ENCODE results near the gene BMPR1A. TPM values are rescaled to one million over a fixed set of nuclear protein-coding genes. Genes with fewer than 3 reads are reported as not detected.
"Not testable (repeated sequence)": the region's sequence is repeated elsewhere in the genome, so short reads cannot be mapped to it uniquely, and the experiment has no call there.

The BMPR1A gene
- total and polyA plus RNA-seq, 2 of the 4 experiments (the other 2 are of a cell fraction): 15.9 to 93.7 TPM

GRCh38 chr10:86932674-86933073 lies 176.3 kb downstream of the BMPR1A start:
- POLR2A ChIA-PET (ENCODE audit: unreplicated experiment): no interaction called here
- no TSS peak for BruUV-seq (replicated peaks)

GRCh38 chr10:86934162-86934711 lies 177.8 kb downstream of the BMPR1A start:
- H4K20me1 ChIP-seq (ENCODE audit: insufficient read depth, low read length); H2AK5ac ChIP-seq (ENCODE audit: low read depth, low read length); POLR2A ChIA-PET (ENCODE audit: unreplicated experiment); H3K36me3 ChIP-seq (ENCODE audit: control insufficient read depth, insufficient read depth, low read length); ATAC-seq (ENCODE audit: low read depth); H3K4me3 ChIP-seq (ENCODE audit: insufficient read depth, low read depth, low read length); H3K4me2 ChIP-seq (ENCODE audit: low read depth, low read length); BruUV-seq (replicated peaks); H3K27me3 ChIP-seq (ENCODE audit: control insufficient read depth, insufficient read depth, low read length); H4K91ac ChIP-seq (ENCODE audit: insufficient read depth, low read depth, low read length); H4K5ac ChIP-seq (ENCODE audit: low read depth, low read length); DNase-seq; H3K9me3 ChIP-seq (ENCODE audit: control insufficient read depth, insufficient read depth, low read length); H3K4ac ChIP-seq (ENCODE audit: low read depth, low read length); H3K79me1 ChIP-seq (ENCODE audit: low read depth in 1 of 2, low read length in 2 of 2); H3K4me1 ChIP-seq (ENCODE audit: control insufficient read depth, insufficient read depth, low read length); intact Hi-C loops (cut with micrococcal nuclease); H3K9ac ChIP-seq (ENCODE audit: low read depth, low read length); H3K23ac ChIP-seq (ENCODE audit: low read depth, low read length); CTCF ChIA-PET; H4K8ac ChIP-seq (ENCODE audit: low read depth in 2 of 2, low read length in 2 of 2); H2AK9ac ChIP-seq (replicated peaks; ENCODE audit: low read depth, low read length, poor library complexity); H2BK5ac ChIP-seq (ENCODE audit: low read depth, low read length, poor library complexity, severe bottlenecking); H3K18ac ChIP-seq (ENCODE audit: low read depth, low read length); H2BK15ac ChIP-seq (ENCODE audit: low read depth, low read length); H2BK20ac ChIP-seq (ENCODE audit: low read depth, low read length); H2BK120ac ChIP-seq (ENCODE audit: low read depth, low read length); H2AFZ ChIP-seq (replicated peaks; ENCODE audit: low read length, poor library complexity); H3K27ac ChIP-seq (ENCODE audit: insufficient read depth, low read length); in situ Hi-C loops (cut with MboI; ENCODE audit: low sequenced_read_pairs); H3K14ac ChIP-seq (replicated peaks; ENCODE audit: low read depth, low read length); H3K56ac ChIP-seq (ENCODE audit: extremely low read depth, insufficient read depth, low read length); dilution Hi-C loops (cut with HindIII; ENCODE audit: low sequenced_read_pairs, unreplicated experiment): not testable (repeated sequence)
- 82% methylated on average over 2 of the region's 6 CpGs; no CpG with 5 or more reads in 1 of the 2 experiments for WGBS, 2 experiments (ENCODE audit: extremely low coverage in 2 of 2, insufficient read length in 1 of 2)
- H3K9me1 ChIP-seq (ENCODE audit: insufficient read depth, low read length): peaks cover 24% of the 10 kb centered on the region

More at GRCh38 chr10:86932674-86933073, 176.3 kb downstream of the BMPR1A start:
- H3K23ac ChIP-seq (ENCODE audit: low read depth, low read length): no peak overlapping the region; the same call in 1 of the 2 replicates
- H3K18ac ChIP-seq (ENCODE audit: low read depth, low read length): no peak overlapping the region
- H2BK120ac ChIP-seq (ENCODE audit: low read depth, low read length): no peak overlapping the region
- H2AFZ ChIP-seq (replicated peaks; ENCODE audit: low read length, poor library complexity): no peak overlapping the region
- in situ Hi-C loops (cut with MboI; ENCODE audit: low sequenced_read_pairs) (no loop called here), intact Hi-C loops (cut with micrococcal nuclease) (no loop called here), dilution Hi-C loops (cut with HindIII; ENCODE audit: low sequenced_read_pairs, unreplicated experiment) (no loop called here)
- H3K36me3 ChIP-seq (ENCODE audit: control insufficient read depth, insufficient read depth, low read length): peaks cover 11% of the 10 kb centered on the region
- WGBS, 2 experiments (ENCODE audit: extremely low coverage in 2 of 2, insufficient read length in 1 of 2): no CpG with 5 or more reads among the region's 2 CpGs
- no peaks in the 10 kb centered on the region; a peak in 1 of 4 replicates for H3K79me1 ChIP-seq (ENCODE audit: low read depth in 1 of 2, low read length in 2 of 2)
- no peak overlapping the region for H3K4ac ChIP-seq (ENCODE audit: low read depth, low read length)
- CTCF ChIA-PET: interaction anchor here (1.7 kb wide), 1 partner anchor 34 kb away, joined by 4 read pairs; no protein-coding TSS in a partner anchor
- peaks cover 24% of the 10 kb centered on the region for H3K9me1 ChIP-seq (ENCODE audit: insufficient read depth, low read length)
- H3K4me2 ChIP-seq (ENCODE audit: low read depth, low read length): no peak overlapping the region
- no peak overlapping the region for H3K27ac ChIP-seq (ENCODE audit: insufficient read depth, low read length)
- H3K9ac ChIP-seq (ENCODE audit: low read depth, low read length): no peak overlapping the region
- peak overlapping the region; percentile 70 for H2AK9ac ChIP-seq (replicated peaks; ENCODE audit: low read depth, low read length, poor library complexity)
- H4K91ac ChIP-seq (ENCODE audit: insufficient read depth, low read depth, low read length): no peak overlapping the region; the same call in 1 of the 2 replicates
- no peaks in the 10 kb centered on the region for H4K20me1 ChIP-seq (ENCODE audit: insufficient read depth, low read length)
- H2BK15ac ChIP-seq (ENCODE audit: low read depth, low read length): no peak overlapping the region
- no peak for ATAC-seq (ENCODE audit: low read depth)
- no peak for TF ChIP-seq BHLHE40 (IDR thresholded peaks at IDR 0.05; ENCODE audit: low read depth, low read length)
- no peak for TF ChIP-seq FOS (IDR thresholded peaks at IDR 0.05; ENCODE audit: low read depth, low read length)
- TF ChIP-seq NFE2L2 (IDR thresholded peaks at IDR 0.05; ENCODE audit: low read depth, low read length): no peak
- TF ChIP-seq CEBPB (IDR thresholded peaks at IDR 0.05; ENCODE audit: low read depth, low read length): no peak
- no peak for TF ChIP-seq POLR2A (IDR thresholded peaks at IDR 0.05; ENCODE audit: low read depth, low read length)
- no peak for TF ChIP-seq RCOR1 (IDR thresholded peaks at IDR 0.05; ENCODE audit: insufficient replicate concordance, low read length)
- no peak for TF ChIP-seq CHD1 (IDR thresholded peaks at IDR 0.05; ENCODE audit: low read depth, low read length)
- no peak overlapping the region for H4K5ac ChIP-seq (ENCODE audit: low read depth, low read length)
- H4K8ac ChIP-seq (ENCODE audit: low read depth in 2 of 2, low read length in 2 of 2): no peak overlapping the region
- no peak overlapping the region for H3K4me3 ChIP-seq (ENCODE audit: insufficient read depth, low read depth, low read length)
- H3K14ac ChIP-seq (replicated peaks; ENCODE audit: low read depth, low read length): no peak overlapping the region; the same call in 1 of the 2 replicates
- no peaks in the 10 kb centered on the region for H3K27me3 ChIP-seq (ENCODE audit: control insufficient read depth, insufficient read depth, low read length)
- peaks cover 5% of the 10 kb centered on the region for H3K4me1 ChIP-seq (ENCODE audit: control insufficient read depth, insufficient read depth, low read length)
- H2BK5ac ChIP-seq (ENCODE audit: low read depth, low read length, poor library complexity, severe bottlenecking): no peak overlapping the region
- H3K9me3 ChIP-seq (ENCODE audit: control insufficient read depth, insufficient read depth, low read length): no peaks in the 10 kb centered on the region
- no peak overlapping the region for H3K56ac ChIP-seq (ENCODE audit: extremely low read depth, insufficient read depth, low read length)
- no peak overlapping the region for H2BK20ac ChIP-seq (ENCODE audit: low read depth, low read length)
- no peak for DNase-seq
- H2AK5ac ChIP-seq (ENCODE audit: low read depth, low read length): 0 out of 2 replicates have a peak overlapping the region, but pooled peaks have one; percentile 46
